Measurements from ENCODE around the gene MTR. TPM values are rescaled to one million over a fixed set of nuclear protein-coding genes. Genes with fewer than 3 reads are reported as not detected.

MTR gene
- total RNA-seq, 1 donor from 2014 or later, result 35.8 TPM

DNA sequence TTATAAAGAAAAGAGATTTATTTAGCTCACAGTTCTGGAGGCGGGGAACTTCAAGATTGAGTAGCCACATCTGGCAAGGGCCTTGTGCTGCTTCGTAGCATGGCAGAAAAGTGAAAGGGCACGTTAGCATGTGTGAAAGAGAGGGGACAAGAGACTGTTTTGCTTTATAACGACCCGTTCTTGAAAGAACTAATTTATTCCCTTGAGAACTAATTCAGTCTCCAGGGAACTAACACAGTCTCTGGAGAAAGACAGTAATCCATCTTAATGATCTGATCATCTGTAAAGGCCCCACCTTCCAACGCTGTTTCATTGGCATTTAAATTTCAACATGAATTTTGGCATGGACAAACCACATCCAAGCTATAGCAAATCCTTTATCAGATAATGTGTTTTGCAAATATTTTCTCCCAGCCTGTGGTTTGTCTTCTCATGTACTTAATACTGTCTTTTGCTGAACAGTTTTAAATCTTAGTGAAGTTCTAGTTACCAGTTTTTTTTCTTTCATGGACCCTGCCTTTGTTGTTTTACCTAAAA is 26.1 kb downstream of the MTR start:
- Histone ChIP-seq H3K79me2 (ENCODE audit: insufficient read depth, low read length) (no peaks in the 10 kb centered on the region), H3K4me3 (ENCODE audit: insufficient read depth, low read depth, low read length) (no peak overlapping the region), H3K27ac (ENCODE audit: low read depth, low read length) (no peak overlapping the region), H2AFZ (ENCODE audit: low read depth, low read length) (no peak overlapping the region), H3K9me3 (ENCODE audit: insufficient read depth, low read depth, low read length) (no peaks in the 10 kb centered on the region), H3K9ac (ENCODE audit: low read length) (no peak overlapping the region), H4K20me1 (ENCODE audit: insufficient read depth, low read length) (no peaks in the 10 kb centered on the region), H3K36me3 (ENCODE audit: insufficient read depth, low read length) (peaks cover 5% of the 10 kb centered on the region), H3K4me2 (ENCODE audit: low read length) (no peak overlapping the region), H3K4me1 (ENCODE audit: insufficient read depth, low read length) (no peaks in the 10 kb centered on the region), H3K27me3 (ENCODE audit: insufficient read depth, low read length) (no peaks in the 10 kb centered on the region)
- DNase-seq (ENCODE audit: low read depth) (peak; percentile 47), FAIRE-seq (no peak)
- no peak overlapping the region for H3K27ac Mint-ChIP-seq (ENCODE audit: unreplicated experiment)
- H3K4me1 Mint-ChIP-seq (ENCODE audit: low read depth, unreplicated experiment), result no peaks in the 10 kb centered on the region
- no peaks in the 10 kb centered on the region for H3K27me3 Mint-ChIP-seq (ENCODE audit: low read depth, unreplicated experiment)
- H3K36me3 Mint-ChIP-seq (ENCODE audit: low read depth, unreplicated experiment), result peaks cover 13% of the 10 kb centered on the region
- peaks cover 2% of the 10 kb centered on the region for H3K9me3 Mint-ChIP-seq (ENCODE audit: unreplicated experiment)
- H3K4me3 Mint-ChIP-seq (ENCODE audit: unreplicated experiment), result no peak overlapping the region
- no peak for TF ChIP-seq EZH2 (IDR thresholded peaks at IDR 0.05; ENCODE audit: insufficient read depth, low read length)
- TF ChIP-seq CTCF (IDR thresholded peaks at IDR 0.05; ENCODE audit: insufficient read depth, low read depth, low read length), result no peak

GRCh38 chr1:236823559-236823958 is 28.5 kb downstream of the MTR start:
- H2AFZ ChIP-seq (ENCODE audit: low read depth, low read length), result no peak overlapping the region
- H3K9me3 ChIP-seq (ENCODE audit: insufficient read depth, low read depth, low read length), result no peaks in the 10 kb centered on the region
- H3K27ac ChIP-seq (ENCODE audit: low read depth, low read length), result no peak overlapping the region
- H3K79me2 ChIP-seq (ENCODE audit: insufficient read depth, low read length), result no peaks in the 10 kb centered on the region
- peaks cover 5% of the 10 kb centered on the region for H3K36me3 ChIP-seq (ENCODE audit: insufficient read depth, low read length)
- TF ChIP-seq EZH2 (IDR thresholded peaks at IDR 0.05; ENCODE audit: insufficient read depth, low read length) (no peak), CTCF (IDR thresholded peaks at IDR 0.05; ENCODE audit: insufficient read depth, low read depth, low read length) (no peak)
- Mint-ChIP-seq H3K4me1 (ENCODE audit: low read depth, unreplicated experiment) (peaks cover under 1% of the 10 kb centered on the region), H3K4me3 (ENCODE audit: unreplicated experiment) (no peak overlapping the region), H3K36me3 (ENCODE audit: low read depth, unreplicated experiment) (peaks cover 10% of the 10 kb centered on the region), H3K9me3 (ENCODE audit: unreplicated experiment) (peaks cover 2% of the 10 kb centered on the region), H3K27ac (ENCODE audit: unreplicated experiment) (no peak overlapping the region), H3K27me3 (ENCODE audit: low read depth, unreplicated experiment) (no peaks in the 10 kb centered on the region)
- no peak overlapping the region for H3K9ac ChIP-seq (ENCODE audit: low read length)
- FAIRE-seq (no peak), DNase-seq (ENCODE audit: low read depth) (no peak)
- H3K4me1 ChIP-seq (ENCODE audit: insufficient read depth, low read length), result no peaks in the 10 kb centered on the region
- no peaks in the 10 kb centered on the region for H3K27me3 ChIP-seq (ENCODE audit: insufficient read depth, low read length)
- no peak overlapping the region for H3K4me2 ChIP-seq (ENCODE audit: low read length)
- H4K20me1 ChIP-seq (ENCODE audit: insufficient read depth, low read length), result no peaks in the 10 kb centered on the region
- no peak overlapping the region for H3K4me3 ChIP-seq (ENCODE audit: insufficient read depth, low read depth, low read length)

GRCh38 chr1:236829085-236829484 is 34.0 kb downstream of the MTR start:
- H3K4me2 ChIP-seq (ENCODE audit: low read length), result no peak overlapping the region
- Mint-ChIP-seq H3K36me3 (ENCODE audit: low read depth, unreplicated experiment) (peaks cover 10% of the 10 kb centered on the region), H3K4me1 (ENCODE audit: low read depth, unreplicated experiment) (peaks cover 2% of the 10 kb centered on the region), H3K4me3 (ENCODE audit: unreplicated experiment) (no peak overlapping the region), H3K27me3 (ENCODE audit: low read depth, unreplicated experiment) (no peaks in the 10 kb centered on the region), H3K9me3 (ENCODE audit: unreplicated experiment) (peaks cover 2% of the 10 kb centered on the region), H3K27ac (ENCODE audit: unreplicated experiment) (no peak overlapping the region)
- H3K4me1 ChIP-seq (ENCODE audit: insufficient read depth, low read length), result no peaks in the 10 kb centered on the region
- DNase-seq (ENCODE audit: low read depth) (no peak), FAIRE-seq (no peak)
- no peaks in the 10 kb centered on the region for H3K79me2 ChIP-seq (ENCODE audit: insufficient read depth, low read length)
- H3K9ac ChIP-seq (ENCODE audit: low read length), result no peak overlapping the region
- no peak overlapping the region for H3K4me3 ChIP-seq (ENCODE audit: insufficient read depth, low read depth, low read length)
- H3K27me3 ChIP-seq (ENCODE audit: insufficient read depth, low read length), result no peaks in the 10 kb centered on the region
- no peak overlapping the region for H3K27ac ChIP-seq (ENCODE audit: low read depth, low read length)
- no peak for TF ChIP-seq EZH2 (IDR thresholded peaks at IDR 0.05; ENCODE audit: insufficient read depth, low read length)
- TF ChIP-seq CTCF (IDR thresholded peaks at IDR 0.05; ENCODE audit: insufficient read depth, low read depth, low read length), result no peak
- H3K36me3 ChIP-seq (ENCODE audit: insufficient read depth, low read length), result peaks cover 25% of the 10 kb centered on the region
- no peak overlapping the region for H2AFZ ChIP-seq (ENCODE audit: low read depth, low read length)
- no peaks in the 10 kb centered on the region for H4K20me1 ChIP-seq (ENCODE audit: insufficient read depth, low read length)
- no peaks in the 10 kb centered on the region for H3K9me3 ChIP-seq (ENCODE audit: insufficient read depth, low read depth, low read length)
